Measurements from ENCODE around the gene ARPC3. TPM values are rescaled to one million over a fixed set of nuclear protein-coding genes. Genes with fewer than 3 reads are reported as not detected.

Gene ARPC3
- 147 TPM for polyA plus RNA-seq (2012; ENCODE audit: insufficient read depth, insufficient read length, low read depth)

GRCh38 chr12:110449799-110450497 lies at the start of gene ARPC3:
TSS of gene ARPC3 (minus strand) at chr12:110450337. CDS start at chr12:110450260, 77 bp downstream.
- no peaks in the 10 kb centered on the region for H3K27me3 ChIP-seq
- H3K4me1 ChIP-seq, result no peaks in the 10 kb centered on the region
- peak; percentile 87 for TF ChIP-seq CTCF (IDR thresholded peaks at IDR 0.05; ENCODE audit: low read depth, low read length)
- H3K4me3 ChIP-seq (ENCODE audit: low read depth, low read length), result peak within 1 kb of the TSS; percentile 94
- H3K36me3 ChIP-seq, result peaks cover 22% of the 10 kb centered on the region
- no peaks in the 10 kb centered on the region for H3K9me3 ChIP-seq
- DNase-seq, result peak; percentile 97

- no peak for DNase-seq
- Histone ChIP-seq H3K4me3 (ENCODE audit: low read depth, low read length) (no peak overlapping the region), H3K4me1 (no peaks in the 10 kb centered on the region; the same call in 1 of the 2 replicates), H3K9me3 (no peaks in the 10 kb centered on the region; the same call in 1 of the 2 replicates), H3K27me3 (no peaks in the 10 kb centered on the region), H3K36me3 (peaks cover 23% of the 10 kb centered on the region)
- TF ChIP-seq CTCF (IDR thresholded peaks at IDR 0.05; ENCODE audit: low read depth, low read length), result no peak
Measured at GRCh38 chr12:110498984-110499706, 49.0 kb upstream of the ARPC3 start.

DNA sequence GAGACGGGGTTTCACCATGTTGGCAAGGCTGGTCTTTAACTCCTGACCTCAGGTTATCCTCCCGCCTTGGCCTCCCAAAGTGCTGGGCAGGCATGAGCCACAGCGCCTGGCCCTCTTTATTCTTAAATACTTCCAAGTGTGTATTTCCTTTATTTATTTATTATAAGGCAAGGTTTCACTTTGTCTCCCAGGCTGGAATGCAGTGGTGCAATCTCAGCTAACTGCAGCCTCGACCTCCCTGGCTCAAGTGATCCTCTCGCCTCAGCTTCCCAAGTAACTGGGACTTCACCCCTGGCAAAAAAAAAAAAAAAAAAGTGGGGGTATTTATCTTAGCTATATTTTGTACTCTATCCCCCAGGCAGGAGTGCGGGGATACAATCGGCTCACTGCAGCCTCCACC lies 25.3 kb upstream of the ARPC3 start:
- no peaks in the 10 kb centered on the region for H3K9me3 ChIP-seq
- no peak for TF ChIP-seq CTCF (IDR thresholded peaks at IDR 0.05; ENCODE audit: low read depth, low read length)
- no peak overlapping the region for H3K4me3 ChIP-seq (ENCODE audit: low read depth, low read length)
- no peaks in the 10 kb centered on the region for H3K27me3 ChIP-seq
- no peaks in the 10 kb centered on the region for H3K4me1 ChIP-seq
- no peak for DNase-seq
- H3K36me3 ChIP-seq, result peaks cover 25% of the 10 kb centered on the region

DNA sequence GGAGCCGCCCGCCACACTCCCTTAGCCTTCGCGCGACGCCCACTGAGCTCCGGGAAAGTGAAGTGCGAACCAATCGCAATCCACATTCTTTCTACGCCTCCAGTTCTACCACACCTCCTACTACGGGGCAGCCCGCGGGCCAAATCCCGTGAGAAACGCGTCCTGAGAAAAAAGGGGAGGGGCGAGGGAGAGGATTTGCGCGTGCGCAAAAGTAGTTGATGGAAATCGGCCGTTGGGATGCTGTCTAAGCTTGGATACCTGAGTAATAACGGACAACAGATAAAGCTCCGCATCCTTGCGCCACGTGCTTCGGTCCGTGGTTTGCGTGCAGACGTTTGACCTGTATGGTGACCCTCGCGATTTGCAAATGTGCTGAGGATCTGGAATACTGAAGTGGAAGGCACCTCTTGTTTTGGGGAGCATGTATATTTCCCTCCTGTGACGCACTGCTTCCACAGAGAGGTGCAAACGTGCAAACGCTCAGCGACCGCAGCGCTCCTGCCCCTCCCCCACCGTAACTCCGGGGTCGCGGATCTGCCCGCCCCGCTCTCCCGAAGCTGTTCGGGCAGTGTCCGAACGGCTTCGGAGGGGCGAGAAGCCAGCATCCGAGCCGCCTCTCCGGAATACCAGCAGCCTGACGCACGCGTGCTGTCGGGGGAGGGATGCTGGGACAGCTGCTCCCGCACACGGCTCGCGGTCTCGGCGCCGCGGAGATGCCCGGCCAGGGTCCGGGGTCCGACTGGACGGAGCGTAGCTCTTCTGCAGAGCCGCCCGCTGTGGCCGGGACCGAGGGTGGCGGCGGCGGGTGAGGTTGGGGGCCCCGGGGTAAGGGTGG lies 18.3 kb upstream of the ARPC3 start, which contains the start of the genes FAM216A and GPN3:
Gene FAM216A (plus strand): TSS at position 632 of the 835 bp plus-strand sequence. CDS start 31 bp downstream, at position 663.
Gene GPN3 (minus strand): TSS at position 44 of the 835 bp plus-strand sequence. CDS start 54 bp downstream, outside the sequence.
- Histone ChIP-seq H3K36me3 (peaks cover 16% of the 10 kb centered on the region), H3K4me1 (no peaks in the 10 kb centered on the region), H3K4me3 (ENCODE audit: low read depth, low read length) (peak within 1 kb of the TSS; percentile 92), H3K27me3 (no peaks in the 10 kb centered on the region), H3K9me3 (no peaks in the 10 kb centered on the region)
- no peak for TF ChIP-seq CTCF (IDR thresholded peaks at IDR 0.05; ENCODE audit: low read depth, low read length)
- DNase-seq, result peak; percentile 97

DNA sequence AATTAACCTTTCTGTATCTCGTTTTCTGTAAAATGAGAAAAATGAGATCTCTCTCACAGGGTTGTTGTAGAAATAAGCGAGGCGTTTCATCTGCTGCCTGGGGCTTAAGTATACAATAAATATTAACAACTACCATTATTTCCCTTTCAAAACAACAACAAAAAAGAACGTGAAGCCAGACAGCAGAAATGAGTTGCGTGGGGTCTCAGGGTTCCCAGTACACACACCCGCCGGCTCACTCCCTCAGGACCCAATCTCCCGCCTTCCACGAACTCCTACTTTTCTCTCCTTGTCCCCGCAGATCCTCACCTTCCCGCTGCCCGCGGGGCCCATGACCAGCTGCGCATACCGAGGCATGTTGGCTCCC lies 17.7 kb upstream of the ARPC3 start:
- Histone ChIP-seq H3K4me3 (ENCODE audit: low read depth, low read length) (peak overlapping the region; percentile 92), H3K36me3 (peaks cover 12% of the 10 kb centered on the region), H3K9me3 (no peaks in the 10 kb centered on the region), H3K27me3 (no peaks in the 10 kb centered on the region), H3K4me1 (no peaks in the 10 kb centered on the region)
- DNase-seq, result no peak
- no peak for TF ChIP-seq CTCF (IDR thresholded peaks at IDR 0.05; ENCODE audit: low read depth, low read length)
